ENCODE measurements around the gene ZBBX. TPM values are rescaled to one million over a fixed set of nuclear protein-coding genes. Genes with fewer than 3 reads are reported as not detected.

ZBBX gene
- polyA plus RNA-seq, 12 donors: 0.08 to 0.19 (median 0.16) TPM; not detected in 7

DNA sequence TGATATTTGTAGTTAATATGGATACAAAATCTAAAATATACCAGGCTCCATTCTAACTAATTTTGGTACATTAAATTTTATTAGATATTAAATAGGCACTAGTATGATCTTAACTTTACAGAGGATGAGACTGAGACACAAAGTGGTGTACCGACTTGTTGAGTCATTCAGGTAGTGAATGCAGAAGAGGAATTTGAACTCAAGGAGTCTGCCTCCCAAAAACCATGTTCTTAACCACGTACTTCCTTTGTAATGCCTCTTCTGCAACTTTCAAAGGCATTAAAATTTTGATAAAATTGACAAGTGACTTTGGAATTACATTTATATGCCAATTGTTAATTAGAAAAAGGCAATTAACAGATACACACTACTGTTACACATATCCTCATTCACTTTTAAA, 61.8 kb downstream of the ZBBX start:
- no peak for DNase-seq

DNA sequence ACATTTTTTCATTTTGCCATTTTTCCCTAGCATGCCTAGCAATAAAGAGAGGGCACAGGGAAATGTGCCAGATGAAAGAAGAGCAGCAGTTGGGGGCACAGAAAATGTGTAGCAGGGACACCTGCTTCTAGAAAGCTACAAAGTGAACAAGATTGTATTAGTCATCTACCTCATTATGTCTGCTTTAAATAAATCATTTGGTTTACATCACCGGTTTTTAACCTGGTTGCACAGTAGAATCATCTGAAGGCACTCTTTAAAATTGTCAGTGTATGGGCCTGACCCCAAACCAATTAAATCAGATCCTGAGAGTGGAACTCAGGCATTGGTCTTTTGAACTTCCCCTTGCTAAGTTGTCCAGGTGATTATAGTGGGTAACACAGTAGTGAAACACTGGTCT, 73.8 kb downstream of the ZBBX start:
- no peak for DNase-seq

DNA sequence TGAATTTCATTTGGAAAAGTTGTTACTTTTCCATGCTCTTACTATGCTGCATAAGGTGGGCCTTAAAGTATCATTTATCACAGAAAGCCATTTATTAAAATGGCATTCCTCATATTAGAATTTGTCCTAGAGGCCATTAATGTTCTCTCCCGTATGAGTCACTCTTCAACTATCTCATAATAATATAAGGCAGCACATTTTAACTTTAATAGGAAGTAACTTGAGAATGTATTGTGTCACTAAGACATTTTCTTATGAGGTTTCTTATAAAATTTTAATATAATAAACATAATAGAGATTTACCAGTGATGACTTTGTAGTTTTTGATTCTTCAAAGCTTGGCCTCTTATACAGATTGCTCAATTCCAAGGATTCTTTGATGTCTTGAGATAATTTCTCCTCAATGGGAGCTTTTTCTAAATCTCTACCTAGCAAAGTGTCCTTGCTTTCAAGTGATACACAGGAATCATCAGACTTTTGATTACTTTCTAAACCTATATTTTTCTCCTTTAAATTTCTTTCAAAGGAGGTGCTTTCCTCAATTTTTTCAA, 74.7 kb downstream of the ZBBX start:
- DNase-seq: no peak

DNA sequence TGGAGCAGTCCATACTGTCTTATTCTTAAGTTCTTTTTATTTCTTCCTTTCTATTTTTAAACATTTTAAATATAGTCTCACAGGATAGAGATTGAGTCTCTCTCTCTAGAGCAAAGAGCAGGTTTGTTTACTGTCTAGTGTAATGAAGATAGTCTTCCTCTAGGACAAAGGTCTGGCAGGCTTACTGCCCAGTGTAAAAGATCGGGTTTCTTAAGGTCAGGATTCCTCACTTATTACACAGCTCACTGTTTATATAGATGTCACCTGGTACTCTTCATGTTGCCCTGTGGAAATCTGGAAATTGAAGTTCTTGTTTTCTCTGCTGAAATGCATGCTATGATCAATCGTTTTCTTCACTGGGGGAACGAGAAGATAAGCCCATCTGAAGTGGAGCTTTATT, 76.0 kb downstream of the ZBBX start:
- DNase-seq: no peak

DNA sequence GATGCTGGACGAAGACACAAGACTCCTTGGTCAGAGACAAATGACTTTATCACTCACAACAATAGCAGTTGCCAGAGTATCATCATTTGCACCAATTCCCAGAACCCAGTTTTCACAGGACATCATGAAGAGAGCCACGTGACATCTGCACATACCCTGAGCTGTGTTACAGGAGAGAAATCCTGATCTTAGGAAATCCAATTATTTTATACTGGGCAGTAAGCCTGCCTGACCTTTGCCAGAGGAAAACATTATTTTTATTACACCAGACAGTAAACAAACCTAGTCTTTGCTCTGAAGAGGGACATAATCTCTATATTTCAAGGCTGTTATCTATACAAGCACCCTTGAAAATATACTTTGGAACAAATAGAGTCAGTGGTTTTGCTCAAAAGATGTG, 77.4 kb downstream of the ZBBX start:
- no peak for DNase-seq

DNA sequence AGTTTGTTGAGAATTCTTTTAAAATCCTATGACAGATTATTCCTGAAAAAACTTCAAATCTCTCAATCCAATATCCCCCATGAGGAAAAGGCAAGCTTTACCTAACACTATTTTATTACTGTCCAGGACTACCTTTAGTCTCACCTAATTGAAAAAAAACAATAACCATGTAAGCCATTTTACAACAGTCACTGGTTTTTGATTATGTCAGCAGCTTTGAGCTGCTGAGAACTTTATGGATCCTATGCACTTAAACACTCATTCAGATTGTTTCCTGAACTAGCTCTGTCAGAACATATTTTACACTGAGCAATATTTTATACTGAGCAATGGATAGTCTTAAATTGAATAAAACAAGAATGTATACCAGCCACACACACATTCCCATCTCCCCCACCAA, 79.9 kb downstream of the ZBBX start:
- DNase-seq: no peak

DNA sequence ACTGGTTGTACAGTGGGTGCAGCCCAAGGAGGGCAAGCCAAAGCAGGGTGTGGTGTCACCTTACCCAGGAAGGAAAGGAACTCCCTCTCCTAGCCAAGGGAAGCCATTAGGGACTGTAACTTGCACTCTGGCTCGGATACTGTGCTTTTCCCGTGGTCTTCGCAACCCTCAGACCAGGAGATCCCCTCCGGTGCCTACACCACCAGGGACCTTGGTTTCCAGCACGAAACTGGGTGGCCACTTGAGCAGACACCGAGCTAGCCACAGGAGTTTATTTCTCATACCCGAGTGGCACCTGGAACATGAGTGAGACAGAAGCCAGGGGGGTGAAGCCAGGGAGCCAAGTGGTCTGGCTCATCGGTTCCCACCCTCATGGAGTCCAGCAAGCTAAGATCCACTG, 90.7 kb downstream of the ZBBX start:
- no peak for DNase-seq

DNA sequence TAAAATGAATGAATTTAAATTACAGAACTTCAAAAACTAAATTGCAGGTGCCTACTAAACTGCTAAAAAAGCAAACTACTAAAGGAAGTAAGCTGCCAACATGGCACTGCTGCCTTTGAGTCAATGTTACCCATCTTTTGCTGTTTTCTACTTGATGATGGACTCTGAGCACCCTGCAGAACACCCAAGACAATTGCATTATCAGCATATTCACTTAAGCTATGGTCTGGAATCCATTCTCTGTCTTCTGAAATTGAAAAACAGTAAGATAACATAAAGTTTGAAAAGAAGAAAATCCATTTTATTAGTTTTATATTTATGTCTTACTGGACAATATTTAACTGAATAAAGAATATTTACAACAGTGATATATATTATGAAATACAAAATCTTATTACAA, 91.4 kb downstream of the ZBBX start:
- no peak for DNase-seq

DNA sequence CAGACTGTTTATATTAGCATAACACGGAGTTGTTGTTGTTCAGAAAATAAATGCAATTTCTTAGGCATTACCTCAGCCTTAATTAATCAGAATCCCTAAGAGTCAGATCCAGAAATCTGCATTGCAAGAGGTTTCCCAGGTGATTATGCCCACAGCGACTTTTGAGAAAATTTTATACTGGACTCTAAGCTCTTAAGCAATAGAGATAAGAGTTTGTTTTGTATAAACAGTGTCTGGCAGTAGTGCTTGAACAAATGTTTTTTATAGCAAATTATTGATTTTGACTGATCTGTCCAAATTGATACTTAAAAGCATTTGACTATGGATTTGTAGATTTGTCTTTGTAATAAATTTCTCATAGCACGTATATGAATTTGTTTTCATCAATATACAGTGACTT, 92.8 kb downstream of the ZBBX start:
- DNase-seq: no peak

DNA sequence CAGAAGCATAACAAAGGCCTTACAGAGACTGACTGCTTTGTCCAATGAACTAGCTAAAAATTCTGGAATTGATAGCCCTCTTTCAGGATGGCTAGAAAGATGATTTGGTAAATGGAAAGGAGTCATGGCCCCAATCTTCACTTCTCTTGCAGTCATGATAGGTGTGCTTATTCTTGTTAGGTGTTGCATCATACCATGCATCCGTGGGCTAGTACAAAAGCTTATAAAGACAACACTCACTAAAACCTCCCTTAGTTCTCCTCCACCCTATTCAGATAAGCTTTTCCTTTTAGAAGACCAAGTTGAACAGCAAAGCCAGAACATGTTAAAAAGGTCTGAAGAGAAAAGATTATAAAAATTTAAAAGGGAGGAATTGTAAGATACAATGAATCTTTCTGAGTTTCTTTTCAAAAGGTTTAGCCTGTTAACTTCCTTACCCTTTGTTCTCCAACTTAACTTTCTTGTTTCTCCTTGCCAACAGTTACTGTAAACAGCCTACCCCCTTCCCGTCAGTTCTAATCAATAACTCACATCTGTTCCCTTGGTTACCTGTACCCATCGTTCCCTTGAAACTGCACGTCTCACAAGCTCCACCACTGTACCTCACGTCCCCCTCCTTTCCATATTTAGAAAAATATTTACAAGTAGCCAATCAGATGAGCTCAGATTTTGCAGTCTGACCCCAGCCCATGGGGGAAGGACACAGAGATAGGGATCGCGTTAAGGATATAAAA, 105.8 kb downstream of the ZBBX start:
- no peak for DNase-seq

DNA sequence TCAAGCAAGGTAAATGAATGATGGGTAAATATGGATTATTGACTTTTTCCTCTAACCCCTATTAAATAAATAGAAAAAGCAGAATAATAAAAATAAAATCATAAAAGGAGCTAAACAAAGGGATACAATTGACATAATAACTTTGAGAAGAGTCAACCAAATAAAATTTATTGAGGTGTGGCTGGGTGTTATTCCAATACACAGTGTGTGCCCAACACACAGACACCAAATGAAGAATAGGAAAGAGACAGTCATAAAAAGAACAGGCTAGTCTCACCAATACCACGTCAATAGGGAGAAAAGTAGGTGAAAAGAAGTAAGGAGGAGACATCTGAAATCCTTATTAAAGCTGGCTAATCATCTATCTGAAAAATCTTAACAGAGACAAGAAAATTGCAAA, 127.1 kb downstream of the ZBBX start:
- DNase-seq: no peak

DNA sequence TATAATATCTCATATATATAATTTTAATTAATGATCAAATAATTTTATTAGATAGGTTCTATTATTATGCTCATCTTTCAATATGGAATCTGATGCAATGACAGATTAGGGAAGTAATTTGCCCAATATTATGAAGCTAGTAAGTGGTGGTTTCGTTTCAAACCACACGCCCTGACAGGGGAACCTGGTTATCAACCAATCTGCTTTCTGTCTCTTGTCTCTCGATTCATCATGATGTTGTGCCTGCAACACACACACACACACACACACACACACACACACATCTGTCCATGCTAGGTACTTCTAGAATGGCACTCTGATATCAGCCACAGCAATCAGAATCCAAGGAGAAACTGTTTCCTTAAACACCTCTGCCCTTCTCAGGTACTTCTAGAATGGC, 128.4 kb downstream of the ZBBX start:
- no peak for DNase-seq

DNA sequence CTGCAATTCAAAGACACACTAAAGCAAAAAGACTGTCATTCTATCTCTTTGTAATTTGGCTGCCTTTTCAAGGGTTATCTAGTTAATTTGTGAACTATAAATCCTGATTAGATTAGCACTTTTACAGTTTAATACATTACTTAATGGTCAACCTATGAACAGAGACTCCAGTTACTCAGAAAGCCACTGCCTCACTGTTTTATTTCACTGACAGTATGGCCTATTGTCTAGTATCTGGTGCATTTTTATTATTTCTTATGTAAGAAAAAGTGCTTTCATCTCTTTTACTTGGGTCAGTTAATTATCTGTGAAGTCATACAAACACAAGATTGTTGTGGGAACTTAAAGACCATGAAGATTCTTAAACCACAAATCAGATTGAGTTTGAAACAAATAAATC, 133.8 kb downstream of the ZBBX start:
- DNase-seq: no peak

DNA sequence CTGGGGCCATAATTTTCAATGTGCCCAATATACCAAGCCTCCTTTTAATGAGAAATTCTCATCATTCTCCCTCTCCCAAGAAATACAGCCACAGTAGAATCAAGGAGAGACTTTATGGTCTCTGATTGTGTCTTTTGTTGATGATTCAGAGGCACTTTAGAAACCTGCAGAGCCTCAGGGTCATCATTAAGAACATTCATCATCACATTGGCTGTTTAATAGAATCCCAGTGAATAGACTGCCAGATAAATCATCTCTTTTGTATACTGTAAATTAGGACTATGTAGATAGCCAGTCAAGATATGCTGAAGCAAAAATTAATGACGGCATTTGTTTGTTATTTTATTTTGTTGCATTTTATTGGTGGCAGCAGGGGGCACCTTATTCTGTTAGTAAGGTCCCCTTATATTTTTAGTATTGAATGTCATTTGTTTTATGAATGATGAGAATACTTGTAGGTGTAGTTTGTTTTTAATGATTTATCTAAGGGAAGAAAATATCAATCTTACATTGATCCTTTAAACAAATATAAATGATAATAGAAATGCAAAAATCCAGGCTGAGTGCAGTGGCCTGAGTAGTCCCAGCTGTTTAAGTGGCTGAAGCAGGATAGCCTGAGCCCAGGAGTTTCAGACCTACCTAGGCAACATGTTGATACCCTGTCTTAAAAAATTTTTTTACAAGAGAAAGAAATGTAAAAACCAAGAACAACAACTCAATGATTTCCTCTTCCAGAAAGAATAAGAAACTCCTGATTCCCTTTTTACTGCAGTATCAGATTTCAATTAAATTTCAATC, 138.8 kb downstream of the ZBBX start:
- no peak for DNase-seq

DNA sequence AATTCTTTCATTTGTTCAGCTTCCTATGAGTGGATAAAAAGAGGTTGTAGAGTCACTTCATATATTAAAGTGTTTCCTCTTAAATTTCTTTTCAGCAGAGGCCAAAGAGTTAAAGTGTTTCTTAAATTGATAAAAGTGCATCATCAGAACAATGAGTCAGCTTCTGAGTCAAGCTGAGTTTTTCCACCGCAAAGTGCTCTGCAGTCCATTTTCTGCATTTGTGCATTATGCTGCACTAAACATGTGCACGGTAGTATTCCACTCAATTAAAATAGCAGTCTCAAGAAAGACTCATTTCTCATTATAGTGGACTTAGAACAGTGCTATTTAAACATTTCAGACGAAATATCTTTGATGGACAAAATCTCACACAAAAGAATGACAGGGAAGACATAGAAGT, 152.0 kb downstream of the ZBBX start:
- no peak for DNase-seq

DNA sequence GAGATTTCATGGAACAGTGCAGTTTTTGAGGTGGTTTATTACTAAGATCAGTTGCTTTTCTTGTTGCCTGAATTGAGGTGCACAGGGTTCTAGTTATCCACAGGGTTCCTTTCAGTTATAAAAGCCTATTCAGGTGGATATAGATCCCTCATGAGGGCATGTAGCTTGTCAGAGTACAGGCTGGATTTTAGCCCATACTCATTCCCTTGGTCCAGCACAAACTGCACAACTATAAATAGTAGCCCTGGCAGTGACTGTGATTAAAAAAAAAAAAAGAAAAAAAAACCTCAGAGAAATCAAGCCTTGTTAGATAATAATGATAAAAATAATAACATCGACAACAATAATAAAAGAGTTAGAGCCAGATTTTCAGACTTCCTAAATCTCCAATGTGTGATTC, 154.3 kb downstream of the ZBBX start:
- no peak for DNase-seq

DNA sequence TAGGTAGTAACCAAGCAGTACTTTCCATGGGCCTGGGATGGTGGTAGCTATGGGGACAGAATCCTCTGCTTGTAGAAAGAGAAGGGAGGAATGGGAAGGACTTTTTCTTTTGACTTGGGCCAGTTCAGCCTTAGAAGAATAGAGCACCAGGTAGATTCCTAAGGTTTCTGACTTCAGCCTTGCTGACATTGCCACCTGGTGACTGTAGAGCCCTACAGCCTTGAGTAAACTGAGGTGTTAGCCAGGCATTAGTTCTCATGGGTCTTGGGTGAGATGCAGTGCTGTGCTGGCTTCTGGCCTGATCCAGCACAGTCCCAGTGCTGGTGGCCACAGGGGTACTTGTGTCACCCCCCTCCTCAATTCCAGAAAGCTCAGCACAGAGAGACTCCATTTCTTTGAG, 171.1 kb downstream of the ZBBX start:
- DNase-seq: no peak

DNA sequence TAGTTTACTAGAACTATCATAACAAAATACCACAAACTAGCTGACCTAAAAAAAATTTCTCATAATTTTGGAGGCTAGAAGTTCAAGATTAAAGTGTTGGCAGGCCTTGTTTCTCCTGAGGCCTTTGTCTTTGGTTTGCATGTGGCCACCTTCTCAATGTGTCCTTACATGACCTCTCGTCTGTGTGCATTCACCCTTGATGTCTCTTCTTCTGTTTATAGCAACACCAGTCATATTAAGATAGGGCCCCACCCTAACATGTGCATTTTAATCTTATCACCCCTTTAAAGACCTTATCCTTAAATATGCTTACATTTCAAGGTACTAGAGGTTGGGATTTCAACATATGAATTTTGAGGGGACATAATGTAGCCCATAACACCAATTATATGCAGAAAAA, 177.0 kb downstream of the ZBBX start:
- DNase-seq: no peak

DNA sequence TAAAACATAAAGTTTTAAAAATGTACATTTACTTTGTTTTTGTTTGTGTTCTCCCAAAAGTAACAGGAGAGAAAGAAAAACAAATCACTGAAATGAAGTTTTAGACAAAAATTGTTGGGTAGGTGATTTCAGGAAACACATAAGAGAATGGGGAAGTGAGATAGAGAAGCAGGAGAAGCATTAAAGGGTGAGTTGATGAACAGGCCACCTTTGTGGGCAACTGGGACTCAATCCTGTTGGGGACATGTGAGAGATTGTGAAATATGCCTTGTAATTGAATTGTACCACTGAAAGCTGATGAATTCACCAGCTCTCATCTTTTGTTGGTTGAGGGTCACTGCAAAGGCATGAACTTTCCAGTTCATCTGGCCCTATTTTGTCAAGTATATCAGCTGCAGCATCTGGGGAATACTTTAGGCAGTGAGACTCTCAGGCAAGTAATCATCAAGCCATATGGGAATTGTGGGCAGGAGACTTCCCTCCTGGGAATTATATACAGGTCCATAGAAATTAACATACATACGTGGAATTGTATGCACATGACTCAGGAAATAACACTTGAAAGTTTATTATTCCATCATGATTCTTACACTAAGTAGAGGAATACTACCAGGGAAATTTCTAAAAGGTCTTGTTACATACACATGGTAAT, 181.0 kb downstream of the ZBBX start:
- no peak for DNase-seq
